Measurements from ENCODE around the gene XIRP1. TPM values are rescaled to one million over a fixed set of nuclear protein-coding genes. Genes with fewer than 3 reads are reported as not detected.
A peak's percentile ranks its signal among the peaks of the same experiment; 100 is the strongest.

Gene XIRP1
- total and polyA plus RNA-seq, 2 experiments from 2014 or later: not detected

DNA sequence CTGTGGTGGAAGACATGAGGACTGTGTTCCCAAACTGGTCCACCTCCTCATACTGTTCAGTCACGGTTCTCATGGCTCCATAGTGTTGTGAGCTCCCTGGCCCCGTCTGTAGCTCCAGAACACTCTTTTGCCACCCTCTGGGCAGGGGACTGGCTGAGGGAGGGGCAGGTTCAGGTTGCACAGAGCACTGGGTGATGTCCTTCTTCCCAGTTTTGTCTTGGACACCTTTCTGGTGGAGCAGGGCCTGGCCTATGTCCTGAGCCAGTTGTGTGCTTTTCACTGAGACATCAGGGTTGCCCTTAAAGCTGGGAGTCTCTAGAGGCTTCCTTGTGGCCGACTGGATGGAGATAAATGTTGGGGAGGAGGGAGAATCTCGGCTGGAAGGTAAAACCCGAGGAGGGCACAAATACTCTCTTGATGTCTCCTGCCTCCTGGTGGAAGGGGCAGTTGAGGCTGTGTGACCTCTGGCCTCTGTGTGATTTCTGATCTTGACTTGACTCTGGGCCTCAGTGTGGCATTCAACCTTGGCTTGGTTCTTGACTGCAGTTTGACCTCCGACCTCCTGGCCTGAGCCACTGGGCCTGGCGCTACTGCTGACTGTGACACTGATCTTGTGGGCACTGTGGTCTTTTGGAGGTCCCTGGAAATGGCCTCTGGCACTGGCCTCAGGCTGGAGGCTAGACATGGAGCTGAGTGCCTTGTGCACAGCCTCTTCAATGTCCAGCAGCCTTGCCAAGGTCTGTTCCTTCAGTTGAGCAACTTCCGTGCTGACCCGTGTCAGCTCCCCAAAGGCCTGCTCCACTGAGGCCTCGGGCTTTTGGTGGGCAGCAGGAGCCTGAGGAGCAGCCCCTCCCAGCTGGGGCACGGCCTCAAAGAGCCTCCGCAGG is 8.1 kb downstream of the XIRP1 start:
- TF ChIP-seq, protein P1, sequence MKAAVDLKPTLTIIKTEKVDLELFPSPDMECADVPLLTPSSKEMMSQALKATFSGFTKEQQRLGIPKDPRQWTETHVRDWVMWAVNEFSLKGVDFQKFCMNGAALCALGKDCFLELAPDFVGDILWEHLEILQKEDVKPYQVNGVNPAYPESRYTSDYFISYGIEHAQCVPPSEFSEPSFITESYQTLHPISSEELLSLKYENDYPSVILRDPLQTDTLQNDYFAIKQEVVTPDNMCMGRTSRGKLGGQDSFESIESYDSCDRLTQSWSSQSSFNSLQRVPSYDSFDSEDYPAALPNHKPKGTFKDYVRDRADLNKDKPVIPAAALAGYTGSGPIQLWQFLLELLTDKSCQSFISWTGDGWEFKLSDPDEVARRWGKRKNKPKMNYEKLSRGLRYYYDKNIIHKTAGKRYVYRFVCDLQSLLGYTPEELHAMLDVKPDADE (IDR thresholded peaks at IDR 0.05): no peak
- no peak for TF ChIP-seq EZH2phosphoT487 (IDR thresholded peaks at IDR 0.05; ENCODE audit: unreplicated experiment)
- TF ChIP-seq, protein P2, sequence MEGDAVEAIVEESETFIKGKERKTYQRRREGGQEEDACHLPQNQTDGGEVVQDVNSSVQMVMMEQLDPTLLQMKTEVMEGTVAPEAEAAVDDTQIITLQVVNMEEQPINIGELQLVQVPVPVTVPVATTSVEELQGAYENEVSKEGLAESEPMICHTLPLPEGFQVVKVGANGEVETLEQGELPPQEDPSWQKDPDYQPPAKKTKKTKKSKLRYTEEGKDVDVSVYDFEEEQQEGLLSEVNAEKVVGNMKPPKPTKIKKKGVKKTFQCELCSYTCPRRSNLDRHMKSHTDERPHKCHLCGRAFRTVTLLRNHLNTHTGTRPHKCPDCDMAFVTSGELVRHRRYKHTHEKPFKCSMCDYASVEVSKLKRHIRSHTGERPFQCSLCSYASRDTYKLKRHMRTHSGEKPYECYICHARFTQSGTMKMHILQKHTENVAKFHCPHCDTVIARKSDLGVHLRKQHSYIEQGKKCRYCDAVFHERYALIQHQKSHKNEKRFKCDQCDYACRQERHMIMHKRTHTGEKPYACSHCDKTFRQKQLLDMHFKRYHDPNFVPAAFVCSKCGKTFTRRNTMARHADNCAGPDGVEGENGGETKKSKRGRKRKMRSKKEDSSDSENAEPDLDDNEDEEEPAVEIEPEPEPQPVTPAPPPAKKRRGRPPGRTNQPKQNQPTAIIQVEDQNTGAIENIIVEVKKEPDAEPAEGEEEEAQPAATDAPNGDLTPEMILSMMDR (conservative IDR thresholded peaks at IDR 0.05; ENCODE audit: low read depth in 2 of 2): peak in 1 of 2 experiments; percentile 29; a peak in 2 of 4 replicates
- Mint-ChIP-seq H3K27me3 (ENCODE audit: insufficient read depth, low read depth, poor library complexity) (peaks cover 25% of the 10 kb centered on the region), H3K36me3 (ENCODE audit: low read depth) (no peaks in the 10 kb centered on the region; the same call in 2 of the 3 replicates), H3K4me1 (peaks cover 22% of the 10 kb centered on the region), H3K27ac (no peak overlapping the region), H3K4me3 (no peak overlapping the region), H3K9me3 (no peaks in the 10 kb centered on the region; the same call in 2 of the 3 replicates)
- Histone ChIP-seq H3K27me3 (ENCODE audit: insufficient read depth) (peaks cover 10% of the 10 kb centered on the region), H2AFZ (no peak overlapping the region), H4K20me1 (replicated peaks; ENCODE audit: insufficient read depth) (no peaks in the 10 kb centered on the region), H3K4me3 (no peak overlapping the region), H3K79me2 (replicated peaks; ENCODE audit: insufficient read depth) (no peaks in the 10 kb centered on the region), H3K36me3 (ENCODE audit: insufficient read depth) (no peaks in the 10 kb centered on the region), H3K27ac (ENCODE audit: low read depth) (no peak overlapping the region), H3K9me2 (ENCODE audit: insufficient read depth) (peaks cover 4% of the 10 kb centered on the region; the same call in 1 of the 2 replicates), H3K4me1 (ENCODE audit: insufficient read depth) (peaks cover 25% of the 10 kb centered on the region), H3K4me2 (no peak overlapping the region), H3F3A (replicated peaks; ENCODE audit: low read depth) (peaks cover 9% of the 10 kb centered on the region)
- DNase-seq (ENCODE audit: low spot score) (no peak), ATAC-seq (no peak)

DNA sequence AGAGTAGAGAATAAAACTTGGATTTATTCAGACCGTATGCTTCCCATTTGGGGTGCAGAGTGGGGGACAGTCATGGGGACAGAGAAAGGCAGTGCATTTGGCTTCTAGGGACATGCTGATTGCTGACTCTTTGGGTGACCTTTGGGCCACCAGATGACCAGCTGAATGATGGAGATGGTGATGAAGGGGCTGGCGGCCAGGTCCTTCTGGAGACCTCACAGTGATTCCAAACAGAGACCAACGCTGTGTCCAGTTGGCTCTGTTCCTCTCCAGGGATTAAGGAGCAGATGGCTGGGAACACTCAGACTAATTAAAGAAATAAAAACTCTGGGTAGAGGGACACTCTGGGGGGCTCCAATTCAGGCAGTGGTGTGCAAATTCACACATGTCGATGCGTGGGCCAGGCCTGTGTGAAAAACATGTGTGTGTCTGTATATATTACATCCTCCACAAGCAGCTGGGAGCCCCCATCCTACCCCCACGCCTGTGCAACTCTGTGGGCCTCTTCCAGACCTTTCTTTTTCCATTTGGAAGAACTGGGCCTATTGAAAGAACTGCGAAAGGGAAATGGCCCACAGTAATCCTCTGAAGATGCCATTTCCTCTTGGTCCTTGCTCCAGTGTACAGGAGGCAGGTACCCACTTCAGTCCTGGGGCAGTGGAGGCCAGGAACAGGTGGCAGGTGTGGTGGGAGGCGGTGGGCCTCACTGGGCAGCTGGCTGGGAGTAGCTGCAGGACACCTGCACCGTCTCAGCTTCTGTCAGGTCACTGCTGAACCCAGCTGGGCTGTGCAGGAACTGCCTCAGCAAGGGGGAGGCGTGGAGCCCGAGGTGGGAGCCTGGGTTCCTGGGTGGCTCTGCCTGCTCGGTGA is 8.9 kb downstream of the XIRP1 start:
- no peak overlapping the region for H3K4me3 ChIP-seq
- Mint-ChIP-seq H3K4me1 (peaks cover 29% of the 10 kb centered on the region), H3K27ac (no peak overlapping the region), H3K36me3 (ENCODE audit: low read depth) (no peaks in the 10 kb centered on the region; the same call in 2 of the 3 replicates), H3K4me3 (no peak overlapping the region), H3K9me3 (no peaks in the 10 kb centered on the region; the same call in 2 of the 3 replicates), H3K27me3 (ENCODE audit: insufficient read depth, low read depth, poor library complexity) (peaks cover 26% of the 10 kb centered on the region)
- H4K20me1 ChIP-seq (replicated peaks; ENCODE audit: insufficient read depth): no peaks in the 10 kb centered on the region
- H3K27ac ChIP-seq (ENCODE audit: low read depth): no peak overlapping the region
- H3F3A ChIP-seq (replicated peaks; ENCODE audit: low read depth): peaks cover 9% of the 10 kb centered on the region
- peaks cover 32% of the 10 kb centered on the region for H3K4me1 ChIP-seq (ENCODE audit: insufficient read depth)
- H2AFZ ChIP-seq: no peak overlapping the region
- H3K27me3 ChIP-seq (ENCODE audit: insufficient read depth): peaks cover 17% of the 10 kb centered on the region
- H3K79me2 ChIP-seq (replicated peaks; ENCODE audit: insufficient read depth): no peaks in the 10 kb centered on the region
- DNase-seq (ENCODE audit: low spot score) (no peak), ATAC-seq (no peak)
- no peak overlapping the region for H3K4me2 ChIP-seq
- TF ChIP-seq, protein P2 (conservative IDR thresholded peaks at IDR 0.05; ENCODE audit: low read depth in 2 of 2): peak in 1 of 2 experiments; percentile 12; a peak in 1 of 4 replicates
- TF ChIP-seq CREB1 (CRISPR knock-in tag; IDR thresholded peaks at IDR 0.05; ENCODE audit: low read depth): no peak
- no peaks in the 10 kb centered on the region for H3K36me3 ChIP-seq (ENCODE audit: insufficient read depth)
- H3K9me2 ChIP-seq (ENCODE audit: insufficient read depth): peaks cover 4% of the 10 kb centered on the region; the same call in 1 of the 2 replicates

Measured in GM23338 (cell line).